ENCODE measurements around the gene NEDD4L. TPM values are rescaled to one million over a fixed set of nuclear protein-coding genes. Genes with fewer than 3 reads are reported as not detected.

Gene NEDD4L
- total and polyA plus RNA-seq, 10 of the 15 experiments (the other 5 are each of a cell fraction or from before 2014, with no cell fraction given), result 7.4 to 24.0 (median 17.7) TPM

- RAD21 ChIA-PET (ENCODE audit: unreplicated experiment), result no interaction called here
- Histone ChIP-seq H3K4me3 (no peak overlapping the region), H3K4me1 (ENCODE audit: control insufficient read depth, insufficient read depth, low read length) (no peaks in the 10 kb centered on the region), H4K20me1 (ENCODE audit: control insufficient read depth, insufficient read depth) (no peaks in the 10 kb centered on the region), H3K4me2 (ENCODE audit: control insufficient read depth, insufficient read depth) (no peak overlapping the region), H2AFZ (ENCODE audit: control insufficient read depth, low read depth, low read length) (no peak overlapping the region), H3K9ac (ENCODE audit: control insufficient read depth, insufficient read depth, low read length) (no peak overlapping the region), H3K79me2 (ENCODE audit: control insufficient read depth, insufficient read depth, low read length) (no peaks in the 10 kb centered on the region), H3K27ac (ENCODE audit: control insufficient read depth, insufficient read depth) (no peak overlapping the region), H3K9me3 (replicated peaks; ENCODE audit: control insufficient read depth, insufficient read depth, low read length) (no peaks in the 10 kb centered on the region), H3K27me3 (replicated peaks in 1 of 2; ENCODE audit: control insufficient read depth in 2 of 2, insufficient read depth in 2 of 2, low read length in 1 of 2) (no peaks in the 10 kb centered on the region), H3K36me3 (ENCODE audit: control insufficient read depth in 2 of 2, insufficient read depth in 2 of 2, low read length in 1 of 2) (peaks cover 0 to 7% of the 10 kb centered on the region in 2 experiments; a peak in 2 of 4 replicates)
- in situ Hi-C loops (cut with MboI) (no loop called here), intact Hi-C loops (cut with micrococcal nuclease; ENCODE audit: unreplicated experiment) (no loop called here)
- CTCF ChIA-PET, result interaction anchor here (1.0 to 1.6 kb wide), 3 partner anchors 10 to 372 kb away, joined by 3 to 4 read pairs (median 4); no protein-coding TSS in a partner anchor
- SMC1A ChIA-PET (ENCODE audit: uncharacterized antibody, unreplicated experiment), result interaction anchor here (0.9 kb wide), 1 partner anchor 63 kb away, joined by 3 read pairs; no protein-coding TSS in a partner anchor
- DNase-seq (ENCODE audit: low read depth, low spot score) (no peak), ATAC-seq (no peak), FAIRE-seq (no peak)
- WGBS (ENCODE audit: insufficient coverage, insufficient replicate concordance, low lambda C conversion rate, missing lambda C conversion rate), result 79% methylated on average over 8 of the region's 8 CpGs
- POLR2A ChIA-PET, result no interaction called here
- TF ChIP-seq SUPT20H (IDR thresholded peaks at IDR 0.05; ENCODE audit: borderline replicate concordance, control insufficient read depth, low read depth, low read length) (no peak), SIX5 (IDR thresholded peaks at IDR 0.05; ENCODE audit: low read depth, low read length, severe bottlenecking) (no peak), SMARCA5 (IDR thresholded peaks at IDR 0.05) (no peak), FOS (IDR thresholded peaks at IDR 0.05; ENCODE audit: borderline replicate concordance, extremely low read depth, insufficient read length) (no peak), ZNF207 (IDR thresholded peaks at IDR 0.05; ENCODE audit: borderline replicate concordance) (no peak), BMI1 (IDR thresholded peaks at IDR 0.05; ENCODE audit: borderline replicate concordance) (no peak), SMAD5 (IDR thresholded peaks at IDR 0.05; ENCODE audit: low read depth) (no peak), RCOR1 (conservative IDR thresholded peaks at IDR 0.05; ENCODE audit: low read depth, low read length) (no peak), YY1 (IDR thresholded peaks at IDR 0.05; ENCODE audit: low read depth, low read length) (no peak), EZH2 (IDR thresholded peaks at IDR 0.05; ENCODE audit: borderline replicate concordance, control insufficient read depth, low read depth, low read length) (no peak), CBX3 (IDR thresholded peaks at IDR 0.05; ENCODE audit: borderline replicate concordance, low read depth) (no peak), LARP7 (IDR thresholded peaks at IDR 0.05) (no peak), FOXK2 (IDR thresholded peaks at IDR 0.05) (no peak), ATF2 (IDR thresholded peaks at IDR 0.05; ENCODE audit: low read length) (no peak)
- BruUV-seq (replicated peaks), result no TSS peak
These were observed 347.9 kb downstream of the NEDD4L start for GRCh38 chr18:58391932-58392323.
